Large intestine (tissue), 3 donors: Measurements from ENCODE around the gene TMCC3. TPM values are rescaled to one million over a fixed set of nuclear protein-coding genes. Genes with fewer than 3 reads are reported as not detected.

Experiments
- DNase-seq, 2 donors: peaks; one replicate each; pipeline versions ENCODE4 v3.0.0 to v3.0.0-alpha.2; 2013
- H3K27ac ChIP-seq: one replicate; pipeline ENCODE4 v1.5.1; 2013; ENCODE audit warnings: low read length
- H3K27me3 ChIP-seq: 2 replicates; pipeline ENCODE4 v1.6.1; 2013; ENCODE audit warnings: low read length; ENCODE audit not compliant: control insufficient read depth, insufficient read depth
- H3K36me3 ChIP-seq: 2 replicates; pipeline ENCODE4 v1.6.1; 2013; ENCODE audit warnings: low read length; ENCODE audit not compliant: control insufficient read depth, insufficient read depth
- H3K4me1 ChIP-seq: one replicate; pipeline ENCODE4 v1.6.1; 2013; ENCODE audit warnings: low read length; ENCODE audit not compliant: control insufficient read depth, insufficient read depth
- H3K4me3 ChIP-seq: one replicate; pipeline ENCODE4 v1.5.1; 2013; ENCODE audit warnings: low read length
- H3K9me3 ChIP-seq: one replicate; pipeline ENCODE4 v1.6.1; 2013; ENCODE audit warnings: mild to moderate bottlenecking, low read depth, low read length, moderate library complexity; ENCODE audit not compliant: control insufficient read depth
- WGBS: methylation state at CpG from one replicate; pipeline ENCODE4 v1.1.5; 2013; ENCODE audit warnings: low lambda C conversion rate; ENCODE audit not compliant: insufficient coverage; 5-methylcytosine and 5-hydroxymethylcytosine counted together
- polyA plus RNA-seq: library from polyadenylated mRNA; unstranded; fragments of 120-200 nt; gene quantifications from one replicate; pipeline ENCODE4 v1.2.1, GENCODE V29; 2013

The TMCC3 gene
- polyA plus RNA-seq, 1 donor = 24.3 TPM

GRCh38 chr12:94674835-94675234 is 24.5 kb upstream of the TMCC3 start:
- Histone ChIP-seq H3K4me3 (no peak overlapping the region), H3K4me1 (peaks cover 20% of the 10 kb centered on the region), H3K27me3 (no peaks in the 10 kb centered on the region), H3K9me3 (no peaks in the 10 kb centered on the region), H3K36me3 (no peaks in the 10 kb centered on the region), H3K27ac (no peak overlapping the region)
- WGBS = no CpG with 5 or more reads among the region's 6 CpGs
- DNase-seq = no peak

DNA sequence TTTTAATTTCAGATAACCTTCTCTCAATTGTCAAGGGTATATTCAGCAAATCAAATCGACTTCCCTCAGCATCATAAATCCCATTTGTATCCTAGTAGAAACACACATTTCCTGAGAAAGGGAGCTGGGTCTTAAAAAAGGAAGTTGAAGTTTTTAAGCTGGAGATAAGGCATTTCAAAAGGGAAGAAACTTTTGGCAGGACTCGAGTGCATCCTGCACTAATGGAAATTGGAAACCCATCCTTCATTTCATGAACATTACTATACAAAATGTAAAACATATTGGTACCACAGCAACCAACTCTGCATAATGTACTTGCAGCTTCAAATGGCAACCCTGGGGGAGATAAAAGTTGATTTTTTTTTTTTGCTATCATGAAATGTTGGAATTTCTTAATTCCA is 23.7 kb upstream of the TMCC3 start:
- Histone ChIP-seq H3K4me1 (peaks cover 14% of the 10 kb centered on the region), H3K9me3 (no peaks in the 10 kb centered on the region), H3K4me3 (no peak overlapping the region), H3K27ac (peak overlapping the region; percentile 21), H3K27me3 (no peaks in the 10 kb centered on the region), H3K36me3 (no peaks in the 10 kb centered on the region)
- no peak for DNase-seq
- no CpG with 5 or more reads among the region's 2 CpGs for WGBS

GRCh38 chr12:94673496-94673895 is 23.1 kb upstream of the TMCC3 start:
- H3K36me3 ChIP-seq = no peaks in the 10 kb centered on the region
- 64% methylated on average over 1 of the region's 4 CpGs for WGBS
- no peaks in the 10 kb centered on the region for H3K9me3 ChIP-seq
- H3K27me3 ChIP-seq = no peaks in the 10 kb centered on the region
- DNase-seq = peak; percentile 69 to 86
- no peak overlapping the region for H3K4me3 ChIP-seq
- peaks cover 9% of the 10 kb centered on the region for H3K4me1 ChIP-seq
- peak overlapping the region; percentile 21 for H3K27ac ChIP-seq

DNA sequence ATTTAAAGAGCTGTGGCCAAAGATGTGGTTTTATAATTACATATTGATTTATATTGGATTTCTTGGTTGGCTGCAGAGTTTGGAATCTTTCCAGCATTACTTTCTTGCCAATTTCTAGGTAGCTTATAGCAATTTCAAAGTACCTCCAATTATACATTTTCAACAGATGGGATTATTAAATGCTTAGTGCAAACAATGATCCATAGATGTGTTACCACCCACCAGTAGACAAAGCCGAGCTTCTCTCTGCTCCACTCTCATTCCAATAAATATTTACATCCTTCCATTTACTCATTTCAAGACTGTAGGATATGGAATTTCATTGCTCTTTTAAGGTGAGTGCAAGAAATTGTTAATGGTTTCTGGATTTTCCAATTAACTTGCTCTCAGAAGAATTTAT is 21.6 kb upstream of the TMCC3 start:
- H3K36me3 ChIP-seq = no peaks in the 10 kb centered on the region
- no peaks in the 10 kb centered on the region for H3K9me3 ChIP-seq
- WGBS = no CpG with 5 or more reads among the region's 1 CpG
- no peak for DNase-seq
- H3K27me3 ChIP-seq = no peaks in the 10 kb centered on the region
- no peak overlapping the region for H3K4me3 ChIP-seq
- no peak overlapping the region for H3K27ac ChIP-seq
- H3K4me1 ChIP-seq = peaks cover 5% of the 10 kb centered on the region

- DNase-seq = no peak
- H3K4me1 ChIP-seq = peaks cover 5% of the 10 kb centered on the region
- WGBS = 100% methylated on average over 1 of the region's 2 CpGs
- H3K27ac ChIP-seq = no peak overlapping the region
- H3K27me3 ChIP-seq = no peaks in the 10 kb centered on the region
- no peaks in the 10 kb centered on the region for H3K36me3 ChIP-seq
- H3K9me3 ChIP-seq = no peaks in the 10 kb centered on the region
- H3K4me3 ChIP-seq = no peak overlapping the region
Observed at GRCh38 chr12:94670898-94671297, 20.5 kb upstream of the TMCC3 start.

GRCh38 chr12:94670075-94670474 is 19.7 kb upstream of the TMCC3 start:
- Histone ChIP-seq H3K4me1 (peaks cover 5% of the 10 kb centered on the region), H3K4me3 (no peak overlapping the region), H3K27ac (no peak overlapping the region), H3K36me3 (no peaks in the 10 kb centered on the region), H3K27me3 (no peaks in the 10 kb centered on the region), H3K9me3 (no peaks in the 10 kb centered on the region)
- DNase-seq = no peak
- no CpG with 5 or more reads among the region's 6 CpGs for WGBS

GRCh38 chr12:94667031-94667540 is 16.7 kb upstream of the TMCC3 start:
- Histone ChIP-seq H3K4me1 (no peaks in the 10 kb centered on the region), H3K36me3 (no peaks in the 10 kb centered on the region), H3K27ac (no peak overlapping the region), H3K27me3 (no peaks in the 10 kb centered on the region), H3K9me3 (no peaks in the 10 kb centered on the region), H3K4me3 (no peak overlapping the region)
- DNase-seq = no peak
- 93% methylated on average over 4 of the region's 6 CpGs for WGBS

GRCh38 chr12:94666158-94666557 is 15.8 kb upstream of the TMCC3 start:
- H3K27me3 ChIP-seq = no peaks in the 10 kb centered on the region
- no peak overlapping the region for H3K27ac ChIP-seq
- H3K9me3 ChIP-seq = no peaks in the 10 kb centered on the region
- no peaks in the 10 kb centered on the region for H3K36me3 ChIP-seq
- no peak for DNase-seq
- H3K4me1 ChIP-seq = no peaks in the 10 kb centered on the region
- WGBS = no CpG with 5 or more reads among the region's 2 CpGs
- H3K4me3 ChIP-seq = no peak overlapping the region

DNA sequence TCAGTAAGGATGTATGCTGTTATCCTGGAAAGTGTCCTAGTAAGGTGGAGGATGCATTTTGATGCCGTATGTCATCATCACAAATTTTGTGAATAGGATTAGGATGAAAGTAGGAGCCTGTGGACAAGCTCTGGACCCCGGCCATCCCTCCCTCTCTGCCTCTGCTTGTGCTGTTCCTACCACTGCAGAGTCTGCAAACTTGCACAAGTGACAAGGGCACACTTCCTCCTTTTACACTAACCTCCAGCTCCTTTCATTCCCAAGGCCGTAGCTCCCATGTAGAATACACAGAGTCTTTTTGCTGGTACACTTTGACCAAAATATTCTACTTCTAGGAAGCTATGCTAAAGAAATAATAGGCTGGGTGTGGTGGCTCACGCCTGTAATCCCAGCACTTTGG is 13.3 kb upstream of the TMCC3 start:
- Histone ChIP-seq H3K4me3 (no peak overlapping the region), H3K27me3 (no peaks in the 10 kb centered on the region), H3K9me3 (no peaks in the 10 kb centered on the region), H3K4me1 (no peaks in the 10 kb centered on the region), H3K27ac (no peak overlapping the region), H3K36me3 (no peaks in the 10 kb centered on the region)
- no peak for DNase-seq
- WGBS = no CpG with 5 or more reads among the region's 4 CpGs

DNA sequence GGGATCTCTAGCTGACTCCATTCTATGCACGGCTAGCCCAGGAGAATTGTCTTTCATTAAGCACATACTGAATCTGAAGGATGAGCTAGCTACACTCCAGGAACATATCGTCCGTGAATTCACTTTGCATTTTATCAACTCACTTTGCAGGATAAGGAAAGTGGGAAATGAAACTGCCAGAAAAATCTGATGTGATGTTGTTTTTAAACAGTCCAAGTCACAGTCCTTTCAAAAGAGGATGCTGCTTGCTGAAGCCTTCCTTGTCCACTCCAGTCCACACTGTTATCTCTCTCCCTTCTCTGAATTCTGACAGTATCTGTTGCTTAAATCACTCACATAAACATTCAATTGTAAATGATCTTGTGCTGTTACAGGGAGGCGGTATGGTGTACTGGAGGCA is 12.7 kb upstream of the TMCC3 start:
- H3K4me1 ChIP-seq = no peaks in the 10 kb centered on the region
- DNase-seq = no peak
- no peak overlapping the region for H3K27ac ChIP-seq
- H3K9me3 ChIP-seq = no peaks in the 10 kb centered on the region
- no peaks in the 10 kb centered on the region for H3K36me3 ChIP-seq
- H3K4me3 ChIP-seq = no peak overlapping the region
- H3K27me3 ChIP-seq = no peaks in the 10 kb centered on the region
- WGBS = no CpG with 5 or more reads among the region's 4 CpGs

- H3K36me3 ChIP-seq = no peaks in the 10 kb centered on the region
- H3K27ac ChIP-seq = no peak overlapping the region
- H3K4me3 ChIP-seq = no peak overlapping the region
- H3K4me1 ChIP-seq = no peaks in the 10 kb centered on the region
- H3K9me3 ChIP-seq = no peaks in the 10 kb centered on the region
- no peak for DNase-seq
- H3K27me3 ChIP-seq = no peaks in the 10 kb centered on the region
- WGBS = no CpG with 5 or more reads among the region's 3 CpGs
Observed at GRCh38 chr12:94660436-94660835, 10.1 kb upstream of the TMCC3 start.
